CD4-positive, alpha-beta memory T cell (primary cell): ENCODE measurements around the gene DNAJC7. TPM values are rescaled to one million over a fixed set of nuclear protein-coding genes. Genes with fewer than 3 reads are reported as not detected.

Source experiments
- polyA plus RNA-seq, 2 donors: library from polyadenylated mRNA; unstranded; fragments of 300-500 nt; fragmentation: Illumina TruSeq; gene quantifications; one replicate each; pipeline ENCODE4 v1.2.3, GENCODE V29; 2021
- total RNA-seq, 2 experiments: library from RNA; stranded (reverse); gene quantifications; one replicate each; pipeline ENCODE4 v1.2.3, GENCODE V29; 2021

Gene DNAJC7
- total and polyA plus RNA-seq, 4 experiments from 2014 or later: 45.2 to 112 (median 86.7) TPM

Other genes with a start within 250 kb of the DNAJC7 start
- under 1 TPM in 1 of 2 experiments, not detected in 1; 0.15 TPM for gene JUP, start 230.7 kb downstream of the DNAJC7 start, total RNA-seq
- gene JUP, start 230.7 kb downstream of the DNAJC7 start, polyA plus RNA-seq: under 1 TPM in 1 of 2 donors, not detected in 1; 0.69 TPM
- 1 to 10 TPM; 5.9 to 6.8 TPM for gene P3H4, start 205.5 kb downstream of the DNAJC7 start, total RNA-seq
- 1 to 10 TPM; 1.4 to 4.2 TPM for gene P3H4, start 205.5 kb downstream of the DNAJC7 start, polyA plus RNA-seq
- not detected for gene FKBP10, start 204.4 kb downstream of the DNAJC7 start, total RNA-seq
- gene FKBP10, start 204.4 kb downstream of the DNAJC7 start, polyA plus RNA-seq: not detected
- 10 to 100 TPM; 20.9 to 22.3 TPM for gene NT5C3B, start 181.2 kb downstream of the DNAJC7 start, total RNA-seq
- gene NT5C3B, start 181.2 kb downstream of the DNAJC7 start, polyA plus RNA-seq: 10 to 100 TPM; 41.5 to 42.1 TPM
- not detected for gene KLHL10, start 179.6 kb downstream of the DNAJC7 start, total RNA-seq
- not detected for gene KLHL10, start 179.6 kb downstream of the DNAJC7 start, polyA plus RNA-seq
- gene KLHL11, start 152.0 kb downstream of the DNAJC7 start, total RNA-seq: 10 to 100 TPM; 20.6 to 20.8 TPM
- gene KLHL11, start 152.0 kb downstream of the DNAJC7 start, polyA plus RNA-seq: 1 to 10 TPM; 1.0 to 7.6 TPM
- 10 to 100 TPM; 84.4 to 88.5 TPM for gene ACLY, start 98.5 kb downstream of the DNAJC7 start, total RNA-seq
- 10 to 100 TPM; 58.7 to 72.1 TPM for gene ACLY, start 98.5 kb downstream of the DNAJC7 start, polyA plus RNA-seq
- under 1 TPM in 1 of 2 experiments, not detected in 1; 0.20 TPM for gene ODAD4, start 86.8 kb downstream of the DNAJC7 start, total RNA-seq
- gene ODAD4, start 86.8 kb downstream of the DNAJC7 start, polyA plus RNA-seq: under 1 TPM in 1 of 2 donors, not detected in 1; 0.11 TPM
- gene CNP, start 50.6 kb downstream of the DNAJC7 start, total RNA-seq: 10 to 100 TPM; 31.0 to 36.9 TPM
- 10 to 100 TPM; 23.6 to 35.7 TPM for gene CNP, start 50.6 kb downstream of the DNAJC7 start, polyA plus RNA-seq
- 10 to 100 TPM; 19.7 TPM for gene NKIRAS2, start 2.7 kb upstream of the DNAJC7 start, total RNA-seq
- 10 to 100 TPM; 22.0 to 28.8 TPM for gene NKIRAS2, start 2.7 kb upstream of the DNAJC7 start, polyA plus RNA-seq
- gene C17orf113, start 33.2 kb upstream of the DNAJC7 start, total RNA-seq: under 1 TPM; 0.76 to 0.97 TPM
- under 1 TPM; 0.39 to 0.53 TPM for gene C17orf113, start 33.2 kb upstream of the DNAJC7 start, polyA plus RNA-seq
- gene ZNF385C, start 81.0 kb upstream of the DNAJC7 start, total RNA-seq: under 1 TPM in 1 of 2 experiments, not detected in 1; 0.36 TPM
- not detected for gene ZNF385C, start 81.0 kb upstream of the DNAJC7 start, polyA plus RNA-seq
- gene DHX58, start 95.3 kb upstream of the DNAJC7 start, total RNA-seq: 10 to 100 TPM; 41.8 to 43.3 TPM
- 10 to 100 TPM; 11.9 to 19.3 TPM for gene DHX58, start 95.3 kb upstream of the DNAJC7 start, polyA plus RNA-seq
- 10 to 100 TPM; 38.5 to 39.9 TPM for gene KAT2A, start 103.9 kb upstream of the DNAJC7 start, total RNA-seq
- gene KAT2A, start 103.9 kb upstream of the DNAJC7 start, polyA plus RNA-seq: 1 to 10 TPM; 5.9 to 7.3 TPM
- gene HSPB9, start 105.4 kb upstream of the DNAJC7 start, total RNA-seq: not detected
- gene HSPB9, start 105.4 kb upstream of the DNAJC7 start, polyA plus RNA-seq: not detected
- gene RAB5C, start 137.6 kb upstream of the DNAJC7 start, total RNA-seq: 10 to 100 TPM; 77.7 to 80.6 TPM
- gene RAB5C, start 137.6 kb upstream of the DNAJC7 start, polyA plus RNA-seq: 10 to 100 TPM; 63.4 to 73.1 TPM
- under 1 TPM; 0.09 to 0.11 TPM for gene KCNH4, start 163.7 kb upstream of the DNAJC7 start, total RNA-seq
- gene KCNH4, start 163.7 kb upstream of the DNAJC7 start, polyA plus RNA-seq: not detected
- not detected for gene HCRT, start 168.0 kb upstream of the DNAJC7 start, total RNA-seq
- not detected for gene HCRT, start 168.0 kb upstream of the DNAJC7 start, polyA plus RNA-seq
- 10 to 100 TPM; 23.9 to 25.3 TPM for gene GHDC, start 177.1 kb upstream of the DNAJC7 start, total RNA-seq
- gene GHDC, start 177.1 kb upstream of the DNAJC7 start, polyA plus RNA-seq: 10 to 100 TPM; 12.9 to 17.9 TPM